D721Med (cell line): ENCODE measurements around the gene NPC1.

Experiments
- DNase-seq: peaks from one replicate; pipeline ENCODE4 v3.0.0; 2011; ENCODE audit warnings: low spot score; ENCODE audit not compliant: insufficient read length
- FAIRE-seq: peaks from 2 replicates; lab custom pipeline; 2011; peaks lifted over from hg19 to GRCh38; lab: Jason Lieb, UNC
- TF ChIP-seq, protein P1 (sequence below): IDR thresholded peaks from 2 replicates; pipeline ENCODE4 v1.5.1; 2012; ENCODE audit warnings: mild to moderate bottlenecking, control low read depth; ENCODE audit not compliant: insufficient read depth; ENCODE audit errors: missing control alignments

NPC1 gene

DNA sequence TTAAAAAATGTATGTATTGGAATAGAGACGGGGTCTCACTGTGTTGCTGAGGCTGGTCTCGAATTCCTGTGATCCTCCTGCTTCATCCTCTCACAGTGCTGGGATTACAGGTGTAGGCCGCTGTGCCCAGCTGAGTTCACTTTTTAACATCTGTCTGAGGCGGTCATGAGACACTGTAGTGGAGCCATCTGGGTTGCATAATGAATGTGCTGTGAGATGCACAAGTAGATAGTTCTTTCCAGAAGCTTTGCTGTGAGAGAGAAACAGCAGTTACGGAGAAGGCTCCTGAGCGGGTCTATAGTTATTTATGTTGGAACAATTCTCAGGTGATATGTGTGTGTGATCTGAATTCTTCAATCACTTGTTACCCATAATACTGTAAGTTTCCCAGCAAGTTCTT, 79.9 kb downstream of the NPC1 start:
- no peak for DNase-seq
- TF ChIP-seq, protein P1, sequence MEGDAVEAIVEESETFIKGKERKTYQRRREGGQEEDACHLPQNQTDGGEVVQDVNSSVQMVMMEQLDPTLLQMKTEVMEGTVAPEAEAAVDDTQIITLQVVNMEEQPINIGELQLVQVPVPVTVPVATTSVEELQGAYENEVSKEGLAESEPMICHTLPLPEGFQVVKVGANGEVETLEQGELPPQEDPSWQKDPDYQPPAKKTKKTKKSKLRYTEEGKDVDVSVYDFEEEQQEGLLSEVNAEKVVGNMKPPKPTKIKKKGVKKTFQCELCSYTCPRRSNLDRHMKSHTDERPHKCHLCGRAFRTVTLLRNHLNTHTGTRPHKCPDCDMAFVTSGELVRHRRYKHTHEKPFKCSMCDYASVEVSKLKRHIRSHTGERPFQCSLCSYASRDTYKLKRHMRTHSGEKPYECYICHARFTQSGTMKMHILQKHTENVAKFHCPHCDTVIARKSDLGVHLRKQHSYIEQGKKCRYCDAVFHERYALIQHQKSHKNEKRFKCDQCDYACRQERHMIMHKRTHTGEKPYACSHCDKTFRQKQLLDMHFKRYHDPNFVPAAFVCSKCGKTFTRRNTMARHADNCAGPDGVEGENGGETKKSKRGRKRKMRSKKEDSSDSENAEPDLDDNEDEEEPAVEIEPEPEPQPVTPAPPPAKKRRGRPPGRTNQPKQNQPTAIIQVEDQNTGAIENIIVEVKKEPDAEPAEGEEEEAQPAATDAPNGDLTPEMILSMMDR = no peak
- FAIRE-seq = no peak

DNA sequence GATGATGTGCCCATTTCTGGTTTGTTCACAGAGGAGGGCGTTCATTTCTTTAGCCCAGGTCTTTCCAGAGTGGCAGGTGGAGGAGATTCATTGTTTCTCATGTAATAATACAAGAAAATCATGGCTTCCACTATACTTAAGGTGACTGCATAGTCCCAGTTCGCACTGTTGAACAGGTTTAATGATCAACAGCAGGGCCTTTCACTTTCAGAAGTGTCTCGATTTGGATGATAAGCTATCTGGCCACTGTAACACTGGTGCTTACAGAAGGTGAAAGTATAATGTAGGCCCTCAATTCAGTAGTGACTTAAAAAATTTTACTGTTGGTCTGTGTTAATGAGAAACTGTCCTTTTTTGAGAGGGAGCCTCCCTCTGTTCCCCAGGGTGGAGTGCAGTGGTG, 81.6 kb downstream of the NPC1 start:
- FAIRE-seq (no peak), DNase-seq (peak; percentile 1)
- TF ChIP-seq, protein P1 = no peak

DNA sequence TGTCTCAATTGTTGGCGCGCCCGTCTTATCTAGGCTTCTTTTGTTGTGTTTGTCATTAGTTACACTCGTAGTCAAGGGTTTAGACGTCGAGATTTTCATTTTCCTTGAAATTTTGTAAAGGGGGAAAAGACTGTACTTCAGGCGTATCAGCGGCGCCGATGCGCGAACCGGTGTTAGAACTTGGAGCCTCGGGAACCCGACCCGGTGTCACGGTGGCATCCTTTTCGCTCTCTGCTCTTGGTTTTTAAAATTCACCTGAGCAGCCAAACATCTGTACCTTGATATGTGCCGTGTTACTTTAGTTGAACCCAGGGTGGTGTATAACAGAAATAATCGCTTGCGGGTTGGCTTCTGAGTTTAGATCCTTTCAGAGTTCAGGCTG, 82.4 kb downstream of the NPC1 start:
- TF ChIP-seq, protein P1 = no peak
- no peak for FAIRE-seq
- DNase-seq = no peak

DNA sequence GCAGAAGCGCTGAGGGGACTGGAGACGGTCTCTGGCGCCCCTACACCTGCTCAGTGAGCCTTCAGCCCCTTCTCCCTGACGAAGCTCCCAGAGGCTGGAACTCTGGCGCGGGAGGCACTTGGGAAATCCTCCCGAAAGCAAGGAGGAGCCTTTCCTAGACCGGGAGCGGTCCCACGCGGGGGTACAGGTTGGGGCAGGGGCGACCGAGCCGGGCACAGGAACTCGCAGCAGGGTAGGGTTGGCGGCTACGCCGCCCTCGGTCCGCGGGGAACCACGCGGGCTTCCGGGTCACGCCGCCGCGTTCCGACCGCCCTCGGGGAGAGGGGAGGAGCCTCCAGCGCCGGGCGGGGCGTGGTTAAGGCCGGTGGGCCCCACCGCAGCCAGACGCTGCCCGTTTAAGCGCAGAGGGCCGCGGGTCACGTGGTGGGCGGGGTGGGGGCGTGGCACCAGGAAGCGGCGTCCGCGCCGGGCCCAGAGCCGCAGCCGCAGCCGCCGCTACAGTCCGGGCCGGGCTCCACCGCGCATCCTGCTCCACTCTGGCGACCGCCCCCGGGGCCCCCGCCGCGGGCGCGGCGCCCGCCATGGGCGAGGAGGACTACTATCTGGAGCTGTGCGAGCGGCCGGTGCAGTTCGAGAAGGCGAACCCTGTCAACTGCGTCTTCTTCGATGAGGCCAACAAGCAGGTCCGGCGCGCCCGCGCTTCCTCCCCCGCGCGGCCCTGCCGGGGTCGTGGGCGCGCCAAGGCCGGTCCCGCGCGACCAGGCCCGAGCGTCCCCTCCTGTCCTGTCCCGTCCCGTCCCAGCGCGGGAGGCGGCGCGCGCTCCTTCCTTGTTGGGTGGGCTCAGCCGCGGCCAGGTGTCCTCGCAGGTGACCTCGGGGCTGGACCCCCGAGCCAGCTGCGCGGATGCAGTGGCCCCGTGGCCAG, 83.0 kb downstream of the NPC1 start, which contains the start of gene RMC1:
Gene RMC1, plus strand, starts transcription at position 474 of the 925 bp plus-strand sequence. Its CDS starts 108 bp downstream, at position 582.
- DNase-seq = peak; percentile 88
- TF ChIP-seq, protein P1 = peak; percentile 23
- FAIRE-seq = no peak

DNA sequence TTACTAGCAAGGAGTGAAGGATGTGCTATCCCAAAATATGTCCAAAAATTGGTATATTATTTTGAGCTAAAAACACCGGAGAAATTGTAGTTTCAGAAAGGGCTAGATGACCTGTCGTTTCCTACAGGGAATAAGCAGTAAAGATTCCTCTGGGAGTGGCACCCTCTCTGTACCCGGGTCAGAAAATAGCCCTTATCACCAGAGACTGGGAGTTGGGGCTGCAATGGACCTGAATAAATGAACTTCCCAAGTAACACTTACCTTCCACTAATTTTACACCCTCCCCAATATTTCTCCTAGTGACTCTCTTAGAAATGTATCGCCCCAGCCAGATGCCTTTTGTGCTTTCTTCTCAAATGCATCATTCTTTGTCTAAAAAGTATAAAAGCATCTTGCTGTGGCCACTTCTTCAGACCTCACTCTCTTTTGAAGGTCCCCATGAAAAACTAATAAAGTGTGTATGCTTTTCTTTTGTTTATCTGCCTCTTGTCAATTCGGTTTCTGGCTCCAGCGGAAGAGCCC, 83.7 kb downstream of the NPC1 start:
- TF ChIP-seq, protein P1 = no peak
- DNase-seq = no peak
- no peak for FAIRE-seq

DNA sequence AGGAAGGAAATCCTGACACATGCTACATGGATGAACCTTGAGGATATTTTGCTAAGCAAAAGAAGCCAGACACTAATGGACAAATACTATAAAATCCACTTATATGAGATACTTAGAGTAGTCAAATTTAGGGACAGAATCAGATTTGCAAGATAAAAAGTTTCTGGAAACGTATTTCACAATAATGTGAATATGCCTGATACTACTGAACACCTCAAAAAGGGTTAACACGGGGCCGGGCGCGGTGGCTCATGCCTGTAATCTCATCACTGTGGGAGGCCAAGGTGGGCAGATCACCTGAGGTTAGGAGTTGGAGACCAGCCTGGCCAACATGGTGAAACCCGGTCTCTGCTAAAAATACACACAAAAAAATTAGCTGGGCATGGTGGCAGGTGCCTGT, 84.7 kb downstream of the NPC1 start:
- DNase-seq (no peak), FAIRE-seq (no peak)
- TF ChIP-seq, protein P1 = no peak
